ENCODE data around the gene CLEC9A. TPM values are rescaled to one million over a fixed set of nuclear protein-coding genes. Genes with fewer than 3 reads are reported as not detected.

CLEC9A gene
- total RNA-seq, 1 donor from 2014 or later: 0.43 TPM

DNA sequence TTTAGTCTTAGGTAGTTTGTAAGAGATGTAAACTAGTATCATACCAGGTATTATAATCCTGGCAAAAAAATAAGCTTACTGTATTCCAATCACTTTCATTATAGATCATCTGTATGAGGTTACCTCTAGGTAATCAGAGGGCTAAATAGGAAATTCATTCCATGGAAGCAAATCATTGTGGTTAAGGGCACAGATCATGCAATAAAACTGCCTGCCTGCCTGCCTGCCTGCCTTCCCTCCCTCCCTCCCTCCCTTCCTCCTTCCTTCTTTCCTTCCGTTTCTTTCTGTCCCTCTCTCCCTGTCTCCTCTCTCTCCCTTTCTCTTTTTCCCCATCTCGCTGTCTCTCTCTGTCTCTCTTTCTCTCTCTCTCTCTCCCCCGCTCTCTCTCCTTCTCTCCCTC lies 3.2 kb upstream of the CLEC9A start:
- H3K4me3 ChIP-seq: no peak overlapping the region
- intact Hi-C loops (cut with DNase I): no loop called here
- H3K4me1 ChIP-seq: no peaks in the 10 kb centered on the region
- ATAC-seq: no peak
- DNase-seq: no peak
- H3K27ac ChIP-seq: no peak overlapping the region
- H3K9me3 ChIP-seq: no peaks in the 10 kb centered on the region
- no peaks in the 10 kb centered on the region for H3K36me3 ChIP-seq
- TF ChIP-seq, protein P1, sequence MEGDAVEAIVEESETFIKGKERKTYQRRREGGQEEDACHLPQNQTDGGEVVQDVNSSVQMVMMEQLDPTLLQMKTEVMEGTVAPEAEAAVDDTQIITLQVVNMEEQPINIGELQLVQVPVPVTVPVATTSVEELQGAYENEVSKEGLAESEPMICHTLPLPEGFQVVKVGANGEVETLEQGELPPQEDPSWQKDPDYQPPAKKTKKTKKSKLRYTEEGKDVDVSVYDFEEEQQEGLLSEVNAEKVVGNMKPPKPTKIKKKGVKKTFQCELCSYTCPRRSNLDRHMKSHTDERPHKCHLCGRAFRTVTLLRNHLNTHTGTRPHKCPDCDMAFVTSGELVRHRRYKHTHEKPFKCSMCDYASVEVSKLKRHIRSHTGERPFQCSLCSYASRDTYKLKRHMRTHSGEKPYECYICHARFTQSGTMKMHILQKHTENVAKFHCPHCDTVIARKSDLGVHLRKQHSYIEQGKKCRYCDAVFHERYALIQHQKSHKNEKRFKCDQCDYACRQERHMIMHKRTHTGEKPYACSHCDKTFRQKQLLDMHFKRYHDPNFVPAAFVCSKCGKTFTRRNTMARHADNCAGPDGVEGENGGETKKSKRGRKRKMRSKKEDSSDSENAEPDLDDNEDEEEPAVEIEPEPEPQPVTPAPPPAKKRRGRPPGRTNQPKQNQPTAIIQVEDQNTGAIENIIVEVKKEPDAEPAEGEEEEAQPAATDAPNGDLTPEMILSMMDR (IDR thresholded peaks at IDR 0.05): no peak
- no peaks in the 10 kb centered on the region for H3K27me3 ChIP-seq

DNA sequence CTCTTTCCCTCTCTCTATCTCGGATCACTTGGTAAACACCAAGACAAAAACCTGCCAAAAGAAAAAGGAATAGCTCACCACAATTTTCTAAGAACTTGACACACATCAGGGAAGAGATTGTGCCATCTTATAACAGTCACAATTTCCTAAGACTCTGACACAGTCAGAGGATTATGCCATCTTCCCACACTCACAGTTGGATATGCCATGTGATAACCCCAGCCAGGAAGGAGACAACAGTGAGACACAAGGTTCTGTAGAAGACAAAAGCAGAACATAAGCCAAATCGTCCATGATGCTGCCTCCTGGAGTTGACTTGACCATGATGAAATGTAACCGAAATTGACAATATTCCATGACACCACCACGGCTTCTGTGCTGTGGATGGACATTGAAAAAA lies 2.8 kb upstream of the CLEC9A start:
- H3K27me3 ChIP-seq: no peaks in the 10 kb centered on the region
- H3K4me1 ChIP-seq: no peaks in the 10 kb centered on the region
- TF ChIP-seq, protein P1 (IDR thresholded peaks at IDR 0.05): no peak
- DNase-seq: no peak
- H3K4me3 ChIP-seq: no peak overlapping the region
- H3K27ac ChIP-seq: peak overlapping the region; percentile 51
- ATAC-seq: peak; percentile 93
- intact Hi-C loops (cut with DNase I): no loop called here
- H3K9me3 ChIP-seq: no peaks in the 10 kb centered on the region
- H3K36me3 ChIP-seq: no peaks in the 10 kb centered on the region

DNA sequence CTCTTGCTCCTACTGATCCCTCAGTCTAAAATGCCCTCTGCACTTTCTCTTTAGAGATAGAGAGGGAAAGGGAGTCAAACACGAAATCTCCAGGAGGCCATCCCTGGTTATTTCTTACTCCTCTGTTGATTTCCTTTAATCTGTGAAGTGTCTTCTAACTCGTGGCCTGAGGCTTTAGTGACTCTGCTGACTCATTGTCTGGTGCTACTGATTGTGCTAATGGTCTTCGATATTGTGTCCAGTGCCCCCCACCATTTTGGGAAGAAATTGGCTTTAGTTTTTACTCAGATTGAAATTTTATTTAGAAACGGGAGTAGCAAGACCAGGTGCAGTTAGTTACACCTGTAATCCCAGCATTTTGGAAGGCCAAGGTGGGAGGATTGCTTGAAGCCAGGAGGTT lies 839 bp downstream of the CLEC9A start:
- no peaks in the 10 kb centered on the region for H3K27me3 ChIP-seq
- ATAC-seq: no peak
- no peak for DNase-seq
- H3K4me1 ChIP-seq: no peaks in the 10 kb centered on the region
- H3K9me3 ChIP-seq: no peaks in the 10 kb centered on the region
- no peak overlapping the region for H3K27ac ChIP-seq
- no peak overlapping the region for H3K4me3 ChIP-seq
- intact Hi-C loops (cut with DNase I): no loop called here
- no peaks in the 10 kb centered on the region for H3K36me3 ChIP-seq
- TF ChIP-seq, protein P1 (IDR thresholded peaks at IDR 0.05): no peak

DNA sequence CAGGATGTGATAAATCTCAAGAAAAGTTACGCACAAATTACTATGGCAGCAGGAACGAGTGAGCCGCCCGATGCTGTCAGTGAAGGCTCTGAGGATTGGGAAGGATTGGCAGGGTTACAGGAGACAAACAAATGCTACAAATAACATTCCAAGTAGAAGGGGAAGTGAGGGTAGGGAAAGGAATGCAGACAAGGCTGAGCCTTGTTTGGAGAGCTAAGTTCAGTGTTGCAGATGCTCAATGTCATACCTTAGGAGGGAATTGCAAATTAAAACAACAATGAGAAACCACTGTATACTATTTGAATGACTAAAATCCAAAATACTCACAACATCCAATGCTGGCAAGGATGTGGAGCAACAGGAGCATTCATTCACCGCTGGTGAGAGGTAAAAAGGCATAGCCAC lies 1.3 kb downstream of the CLEC9A start:
- TF ChIP-seq, protein P1 (IDR thresholded peaks at IDR 0.05): no peak
- no peak overlapping the region for H3K27ac ChIP-seq
- intact Hi-C loops (cut with DNase I): no loop called here
- no peaks in the 10 kb centered on the region for H3K27me3 ChIP-seq
- no peaks in the 10 kb centered on the region for H3K4me1 ChIP-seq
- ATAC-seq (no peak), DNase-seq (no peak)
- H3K4me3 ChIP-seq: no peak overlapping the region
- H3K9me3 ChIP-seq: no peaks in the 10 kb centered on the region
- no peaks in the 10 kb centered on the region for H3K36me3 ChIP-seq

DNA sequence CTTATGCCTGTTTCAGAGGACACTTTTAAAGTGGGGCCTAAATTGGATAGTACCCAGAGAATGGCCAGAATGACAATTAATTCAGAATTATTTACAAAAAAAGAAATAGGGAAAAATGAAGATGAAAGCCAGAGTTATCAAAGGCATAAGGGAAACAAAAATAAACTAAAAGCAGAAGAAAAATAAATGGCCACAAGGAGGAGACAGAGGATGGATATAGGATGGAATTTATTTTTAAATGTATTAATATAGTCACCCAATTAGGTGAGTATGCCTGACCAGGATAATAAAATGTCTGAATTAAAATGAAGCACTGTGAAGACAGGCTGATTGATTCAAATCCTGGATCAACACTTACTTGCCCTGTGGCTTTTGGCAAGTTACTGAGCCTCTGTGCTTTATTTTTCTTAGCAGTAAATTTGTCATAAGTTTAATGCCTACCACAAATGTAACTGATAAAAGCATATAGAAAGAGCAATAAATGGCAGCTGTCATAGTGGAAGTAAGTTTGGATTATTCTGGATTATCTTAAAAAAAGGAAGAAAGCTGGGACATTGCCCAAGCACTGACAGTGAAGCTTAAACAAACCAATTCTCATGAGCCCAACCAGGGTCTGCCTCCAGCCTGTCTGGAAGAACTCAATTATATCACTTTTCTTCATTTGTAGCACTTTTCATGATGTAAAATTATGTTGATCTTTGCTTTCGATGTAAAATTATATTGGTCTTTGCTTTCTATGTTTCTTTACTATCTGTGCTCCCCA lies 3.5 kb downstream of the CLEC9A start:
- DNase-seq (no peak), ATAC-seq (no peak)
- Histone ChIP-seq H3K27ac (no peak overlapping the region), H3K36me3 (no peaks in the 10 kb centered on the region), H3K4me1 (no peaks in the 10 kb centered on the region), H3K9me3 (no peaks in the 10 kb centered on the region), H3K4me3 (no peak overlapping the region), H3K27me3 (no peaks in the 10 kb centered on the region)
- TF ChIP-seq, protein P1 (IDR thresholded peaks at IDR 0.05): peak; percentile 56
- intact Hi-C loops (cut with DNase I): no loop called here

Data from upper lobe of right lung (tissue), 1 donor.